ENCODE results near the gene PLD1.
A peak's percentile ranks its signal among the peaks of the same experiment; 100 is the strongest.
"Not testable (repeated sequence)": the region's sequence is repeated elsewhere in the genome, so short reads cannot be mapped to it uniquely, and the experiment has no call there.

The PLD1 gene

GRCh38 chr3:171692551-171692950 lies 117.7 kb downstream of the PLD1 start:
- not testable (repeated sequence) for H3K9me3 ChIP-seq (ENCODE audit: insufficient read depth, low read depth, low read length); H3K9ac ChIP-seq (ENCODE audit: low read length); H2BK5ac ChIP-seq (ENCODE audit: low read depth, low read length, poor library complexity); H3K79me2 ChIP-seq (ENCODE audit: control insufficient read depth, insufficient read depth, low read length, poor library complexity); H3K4ac ChIP-seq (ENCODE audit: low read depth, low read length); H2AK5ac ChIP-seq (ENCODE audit: low read length); H4K8ac ChIP-seq (ENCODE audit: low read depth, low read length); H3K4me3 ChIP-seq (ENCODE audit: low read depth, low read length); H4K91ac ChIP-seq (ENCODE audit: low read depth, low read length); H2BK120ac ChIP-seq (ENCODE audit: insufficient read depth, low read length, poor library complexity); H3K4me1 ChIP-seq (ENCODE audit: control insufficient read depth in 1 of 2, insufficient read depth in 2 of 2, low read length in 2 of 2); H3K79me1 ChIP-seq (ENCODE audit: low read length); H3K18ac ChIP-seq (ENCODE audit: low read length); H3K4me2 ChIP-seq (ENCODE audit: low read length); H2BK12ac ChIP-seq (ENCODE audit: low read length); H2AFZ ChIP-seq (ENCODE audit: insufficient read depth, low read length, poor library complexity); H3K27me3 ChIP-seq (ENCODE audit: insufficient read depth, low read length); H3K23ac ChIP-seq (ENCODE audit: low read length); H4K12ac ChIP-seq (ENCODE audit: low read depth, low read length); H3K36me3 ChIP-seq (ENCODE audit: control insufficient read depth in 1 of 2, insufficient read depth in 2 of 2, low read length in 2 of 2); H3K14ac ChIP-seq (ENCODE audit: low read length); H3K27ac ChIP-seq (ENCODE audit: low read depth, low read length)
- whole genome bisulfite sequencing (ENCODE audit: extremely low coverage, insufficient coverage, insufficient read length) = no CpG with 5 or more reads among the region's 9 CpGs
- peak; percentile 55 to 62 for DNase-seq

- no peak for DNase-seq
- Histone ChIP-seq H2BK5ac (ENCODE audit: low read depth, low read length, poor library complexity) (no peak overlapping the region), H4K8ac (ENCODE audit: low read depth, low read length) (no peak overlapping the region), H3K18ac (ENCODE audit: low read length) (no peak overlapping the region), H2AK5ac (ENCODE audit: low read length) (no peak overlapping the region), H3K4me1 (ENCODE audit: control insufficient read depth in 1 of 2, insufficient read depth in 2 of 2, low read length in 2 of 2) (no peaks in the 10 kb centered on the region), H2AFZ (ENCODE audit: insufficient read depth, low read length, poor library complexity) (no peak overlapping the region), H3K27me3 (ENCODE audit: insufficient read depth, low read length) (no peaks in the 10 kb centered on the region), H3K79me1 (ENCODE audit: low read length) (no peaks in the 10 kb centered on the region), H3K27ac (ENCODE audit: low read depth, low read length) (no peak overlapping the region), H3K79me2 (ENCODE audit: control insufficient read depth, insufficient read depth, low read length, poor library complexity) (no peaks in the 10 kb centered on the region), H3K4ac (ENCODE audit: low read depth, low read length) (no peak overlapping the region), H4K12ac (ENCODE audit: low read depth, low read length) (no peak overlapping the region), H3K9me3 (ENCODE audit: insufficient read depth, low read depth, low read length) (no peaks in the 10 kb centered on the region), H2BK12ac (ENCODE audit: low read length) (no peak overlapping the region), H4K91ac (ENCODE audit: low read depth, low read length) (no peak overlapping the region), H3K23ac (ENCODE audit: low read length) (no peak overlapping the region), H3K4me3 (ENCODE audit: low read depth, low read length) (no peak overlapping the region), H3K9ac (ENCODE audit: low read length) (no peak overlapping the region), H3K14ac (ENCODE audit: low read length) (no peak overlapping the region), H2BK120ac (ENCODE audit: insufficient read depth, low read length, poor library complexity) (no peak overlapping the region), H3K4me2 (ENCODE audit: low read length) (no peak overlapping the region), H3K36me3 (ENCODE audit: control insufficient read depth in 1 of 2, insufficient read depth in 2 of 2, low read length in 2 of 2) (no peaks in the 10 kb centered on the region)
- no CpG with 5 or more reads among the region's 1 CpG for WGBS (ENCODE audit: extremely low coverage, insufficient coverage, insufficient read length)
Observed at GRCh38 chr3:171691485-171691884, 118.8 kb downstream of the PLD1 start.

GRCh38 chr3:171690281-171690680 lies 120.0 kb downstream of the PLD1 start:
- no peak overlapping the region for H3K9ac ChIP-seq (ENCODE audit: low read length)
- H3K79me1 ChIP-seq (ENCODE audit: low read length) = no peaks in the 10 kb centered on the region
- no peaks in the 10 kb centered on the region for H3K27me3 ChIP-seq (ENCODE audit: insufficient read depth, low read length)
- H3K9me3 ChIP-seq (ENCODE audit: insufficient read depth, low read depth, low read length) = no peaks in the 10 kb centered on the region
- no peak overlapping the region for H3K18ac ChIP-seq (ENCODE audit: low read length)
- no peak overlapping the region for H4K8ac ChIP-seq (ENCODE audit: low read depth, low read length)
- no peak overlapping the region for H2BK12ac ChIP-seq (ENCODE audit: low read length)
- no peak overlapping the region for H4K12ac ChIP-seq (ENCODE audit: low read depth, low read length)
- H2BK120ac ChIP-seq (ENCODE audit: insufficient read depth, low read length, poor library complexity) = no peak overlapping the region
- no peak overlapping the region for H3K4me3 ChIP-seq (ENCODE audit: low read depth, low read length)
- H2AFZ ChIP-seq (ENCODE audit: insufficient read depth, low read length, poor library complexity) = no peak overlapping the region
- no peak overlapping the region for H3K4ac ChIP-seq (ENCODE audit: low read depth, low read length)
- no peaks in the 10 kb centered on the region for H3K79me2 ChIP-seq (ENCODE audit: control insufficient read depth, insufficient read depth, low read length, poor library complexity)
- no peak overlapping the region for H3K23ac ChIP-seq (ENCODE audit: low read length)
- H3K27ac ChIP-seq (ENCODE audit: low read depth, low read length) = no peak overlapping the region
- no peak overlapping the region for H2BK5ac ChIP-seq (ENCODE audit: low read depth, low read length, poor library complexity)
- no peaks in the 10 kb centered on the region for H3K4me1 ChIP-seq (ENCODE audit: control insufficient read depth in 1 of 2, insufficient read depth in 2 of 2, low read length in 2 of 2)
- no peak for DNase-seq
- no peaks in the 10 kb centered on the region for H3K36me3 ChIP-seq (ENCODE audit: control insufficient read depth in 1 of 2, insufficient read depth in 2 of 2, low read length in 2 of 2)
- no peak overlapping the region for H3K14ac ChIP-seq (ENCODE audit: low read length)
- no peak overlapping the region for H2AK5ac ChIP-seq (ENCODE audit: low read length)
- no peak overlapping the region for H3K4me2 ChIP-seq (ENCODE audit: low read length)
- H4K91ac ChIP-seq (ENCODE audit: low read depth, low read length) = no peak overlapping the region

GRCh38 chr3:171688593-171688992 lies 121.7 kb downstream of the PLD1 start:
- Histone ChIP-seq H2AK5ac (ENCODE audit: low read length) (no peak overlapping the region), H3K27ac (ENCODE audit: low read depth, low read length) (no peak overlapping the region), H3K79me2 (ENCODE audit: control insufficient read depth, insufficient read depth, low read length, poor library complexity) (no peaks in the 10 kb centered on the region), H3K36me3 (ENCODE audit: control insufficient read depth in 1 of 2, insufficient read depth in 2 of 2, low read length in 2 of 2) (no peaks in the 10 kb centered on the region), H4K91ac (ENCODE audit: low read depth, low read length) (no peak overlapping the region), H3K79me1 (ENCODE audit: low read length) (no peaks in the 10 kb centered on the region), H4K12ac (ENCODE audit: low read depth, low read length) (no peak overlapping the region), H3K4me1 (ENCODE audit: control insufficient read depth in 1 of 2, insufficient read depth in 2 of 2, low read length in 2 of 2) (no peaks in the 10 kb centered on the region), H3K14ac (ENCODE audit: low read length) (no peak overlapping the region), H4K8ac (ENCODE audit: low read depth, low read length) (no peak overlapping the region), H2BK5ac (ENCODE audit: low read depth, low read length, poor library complexity) (no peak overlapping the region), H3K4me2 (ENCODE audit: low read length) (no peak overlapping the region), H2BK12ac (ENCODE audit: low read length) (no peak overlapping the region), H3K4ac (ENCODE audit: low read depth, low read length) (no peak overlapping the region), H3K9ac (ENCODE audit: low read length) (no peak overlapping the region), H3K23ac (ENCODE audit: low read length) (no peak overlapping the region), H2BK120ac (ENCODE audit: insufficient read depth, low read length, poor library complexity) (no peak overlapping the region), H3K9me3 (ENCODE audit: insufficient read depth, low read depth, low read length) (no peaks in the 10 kb centered on the region), H2AFZ (ENCODE audit: insufficient read depth, low read length, poor library complexity) (no peak overlapping the region), H3K27me3 (ENCODE audit: insufficient read depth, low read length) (no peaks in the 10 kb centered on the region), H3K18ac (ENCODE audit: low read length) (no peak overlapping the region), H3K4me3 (ENCODE audit: low read depth, low read length) (no peak overlapping the region)
- no peak for DNase-seq
- no CpG with 5 or more reads among the region's 8 CpGs for WGBS (ENCODE audit: extremely low coverage, insufficient coverage, insufficient read length)

- H3K27ac ChIP-seq (ENCODE audit: low read depth, low read length) = no peak overlapping the region
- DNase-seq = no peak
Observed at GRCh38 chr3:171688002-171688401, 122.3 kb downstream of the PLD1 start.

More at GRCh38 chr3:171688002-171688401, 122.3 kb downstream of the PLD1 start:
- no peak overlapping the region for H2AK5ac ChIP-seq (ENCODE audit: low read length)
- H2BK5ac ChIP-seq (ENCODE audit: low read depth, low read length, poor library complexity) = no peak overlapping the region
- no peaks in the 10 kb centered on the region for H3K27me3 ChIP-seq (ENCODE audit: insufficient read depth, low read length)
- no peak overlapping the region for H2AFZ ChIP-seq (ENCODE audit: insufficient read depth, low read length, poor library complexity)
- no peak overlapping the region for H4K8ac ChIP-seq (ENCODE audit: low read depth, low read length)
- H3K14ac ChIP-seq (ENCODE audit: low read length) = no peak overlapping the region
- H3K18ac ChIP-seq (ENCODE audit: low read length) = no peak overlapping the region
- no peak overlapping the region for H4K91ac ChIP-seq (ENCODE audit: low read depth, low read length)
- H3K4me2 ChIP-seq (ENCODE audit: low read length) = no peak overlapping the region
- H3K4me3 ChIP-seq (ENCODE audit: low read depth, low read length) = no peak overlapping the region
- no peaks in the 10 kb centered on the region for H3K4me1 ChIP-seq (ENCODE audit: control insufficient read depth in 1 of 2, insufficient read depth in 2 of 2, low read length in 2 of 2)
- no peaks in the 10 kb centered on the region for H3K36me3 ChIP-seq (ENCODE audit: control insufficient read depth in 1 of 2, insufficient read depth in 2 of 2, low read length in 2 of 2)
- H3K79me1 ChIP-seq (ENCODE audit: low read length) = no peaks in the 10 kb centered on the region
- H2BK120ac ChIP-seq (ENCODE audit: insufficient read depth, low read length, poor library complexity) = no peak overlapping the region
- no peak overlapping the region for H4K12ac ChIP-seq (ENCODE audit: low read depth, low read length)
- no peak overlapping the region for H3K23ac ChIP-seq (ENCODE audit: low read length)
- no peak overlapping the region for H3K9ac ChIP-seq (ENCODE audit: low read length)
- no peak overlapping the region for H3K4ac ChIP-seq (ENCODE audit: low read depth, low read length)
- no peaks in the 10 kb centered on the region for H3K79me2 ChIP-seq (ENCODE audit: control insufficient read depth, insufficient read depth, low read length, poor library complexity)
- no peak overlapping the region for H2BK12ac ChIP-seq (ENCODE audit: low read length)
- H3K9me3 ChIP-seq (ENCODE audit: insufficient read depth, low read depth, low read length) = no peaks in the 10 kb centered on the region
